H1 (cell line): Measurements from ENCODE around the gene C7orf25. TPM values are rescaled to one million over a fixed set of nuclear protein-coding genes. Genes with fewer than 3 reads are reported as not detected.

ENCODE experiments used
- CTCF ChIA-PET: fragments of 300-600 bp; sonication (Branson Sonifier 250); formaldehyde crosslinking; loops from one replicate; lab custom pipeline; 2021; ENCODE audit not compliant: partially characterized antibody; lab: Charles Lee
- POLR2A ChIA-PET: fragments of 300-600 bp; sonication (Branson Sonifier 250); formaldehyde crosslinking; loops from one replicate; lab custom pipeline; 2021; ENCODE audit warnings: inconsistent platforms; ENCODE audit not compliant: partially characterized antibody; lab: Charles Lee
- DNase-seq, 2 experiments: peaks; one replicate each; pipeline versions ENCODE4 v3.0.0 to v3.0.0-alpha.2; 2010 to 2022; ENCODE audit warnings: low spot score in 2 of 2, low read depth in 1 of 2, mixed read lengths in 1 of 2
- FAIRE-seq: peaks from 2 replicates; lab custom pipeline; 2011; peaks lifted over from hg19 to GRCh38; lab: Jason Lieb, UNC
- H2AFZ ChIP-seq: 2 replicates; pipeline ENCODE4 v1.8.1; 2012; ENCODE audit warnings: low read length, inconsistent platforms
- H2AK5ac ChIP-seq: 2 replicates; pipeline ENCODE4 v1.6.1; 2013; ENCODE audit warnings: low read depth, low read length
- H2BK120ac ChIP-seq: replicated peaks from 2 replicates; pipeline ENCODE3; 2013; ENCODE audit warnings: low read depth, low read length, inconsistent platforms
- H2BK12ac ChIP-seq: 2 replicates; pipeline ENCODE4 v1.6.1; 2013; ENCODE audit warnings: low read depth, low read length
- H2BK15ac ChIP-seq: 2 replicates; pipeline ENCODE4 v1.6.1; 2013; ENCODE audit warnings: low read length
- H2BK20ac ChIP-seq: 2 replicates; pipeline ENCODE4 v1.6.1; 2013; ENCODE audit warnings: low read length
- H2BK5ac ChIP-seq: 2 replicates; pipeline ENCODE4 v1.6.1; 2013; ENCODE audit warnings: low read depth, low read length
- H3K14ac ChIP-seq: 2 replicates; pipeline ENCODE4 v1.6.1; 2013; ENCODE audit warnings: inconsistent platforms; ENCODE audit not compliant: insufficient read length
- H3K18ac ChIP-seq: 2 replicates; pipeline ENCODE4 v1.6.1; 2013; ENCODE audit warnings: low read length; ENCODE audit errors: extremely low read depth
- H3K23ac ChIP-seq: 2 replicates; pipeline ENCODE4 v1.6.1; 2013; ENCODE audit warnings: inconsistent platforms; ENCODE audit not compliant: insufficient read length
- H3K23me2 ChIP-seq: 2 replicates; pipeline ENCODE4 v1.6.1; 2013; ENCODE audit warnings: low read depth, low read length
- H3K27ac ChIP-seq: 2 replicates; pipeline ENCODE4 v1.6.1; 2011; ENCODE audit warnings: low read depth, low read length, inconsistent platforms
- H3K27me3 ChIP-seq, 4 experiments: replicated peaks in 1 of 4; 1 replicate in 1 of 4; 2 replicates in 3 of 4; pipeline versions ENCODE4 v1.6.1 to v1.8.1; 2011 to 2013; ENCODE audit warnings: low read length in 3 of 4, mild to moderate bottlenecking in 3 of 4, inconsistent platforms in 2 of 4, mixed read lengths in 2 of 4, moderate library complexity in 1 of 4; ENCODE audit not compliant: control insufficient read depth in 3 of 4, insufficient read depth in 3 of 4; ENCODE audit errors: extremely low read depth in 1 of 4
- H3K36me3 ChIP-seq, 4 experiments: 2 replicates each; pipeline versions ENCODE4 v1.6.1 to v1.8.1; 2011 to 2013; ENCODE audit warnings: mild to moderate bottlenecking in 4 of 4, low read length in 3 of 4, moderate library complexity in 2 of 4, control low read depth in 1 of 4, inconsistent platforms in 1 of 4; ENCODE audit not compliant: insufficient read depth in 4 of 4, control insufficient read depth in 2 of 4
- H3K4ac ChIP-seq: replicated peaks from 2 replicates; pipeline ENCODE3; 2013; ENCODE audit warnings: low read length, low read depth, mixed read lengths, inconsistent platforms; ENCODE audit not compliant: insufficient read length
- H3K4me1 ChIP-seq, 4 experiments: replicated peaks in 1 of 4; 1 replicate in 1 of 4; 2 replicates in 3 of 4; pipeline versions ENCODE4 v1.6.1 to v1.8.1; 2011 to 2013; ENCODE audit warnings: low read length in 3 of 4, inconsistent platforms in 2 of 4, mixed read lengths in 1 of 4; ENCODE audit not compliant: insufficient read depth in 4 of 4, control insufficient read depth in 3 of 4
- H3K4me2 ChIP-seq, 2 experiments: 2 replicates each; pipeline versions ENCODE4 v1.6.1 to v1.8.1; 2011 to 2013; ENCODE audit warnings: low read depth in 2 of 2, low read length in 2 of 2, control low read depth in 1 of 2, inconsistent platforms in 1 of 2, mild to moderate bottlenecking in 1 of 2; ENCODE audit not compliant: insufficient read depth in 1 of 2
- H3K4me3 ChIP-seq, 4 experiments: fragments of 200-600, 300-600 bp in 1 of 4; sonication (generic), shearing (Covaris generic), sonication (Bioruptor Twin) in 1 of 4; 2 replicates each; pipeline versions ENCODE4 v1.5.1 to v1.8.1; 2011 to 2016; ENCODE audit warnings: low read length in 4 of 4, low read depth in 3 of 4, control low read depth in 2 of 4, inconsistent platforms in 2 of 4, mild to moderate bottlenecking in 2 of 4, mixed read lengths in 1 of 4, moderate library complexity in 1 of 4; ENCODE audit not compliant: insufficient read depth in 2 of 4; ENCODE audit errors: extremely low read depth in 1 of 4
- H3K56ac ChIP-seq: replicated peaks from 2 replicates; pipeline ENCODE3; 2013; ENCODE audit warnings: low read depth, mild to moderate bottlenecking, mixed read lengths, low read length, inconsistent platforms; ENCODE audit not compliant: insufficient read length
- H3K79me1 ChIP-seq: 2 replicates; pipeline ENCODE4 v1.6.1; 2013; ENCODE audit warnings: low read depth, low read length, control low read depth
- H3K79me2 ChIP-seq, 2 experiments: 2 replicates each; pipeline versions ENCODE4 v1.6.1 to v1.8.1; 2012 to 2013; ENCODE audit warnings: low read length in 2 of 2, mild to moderate bottlenecking in 2 of 2, inconsistent platforms in 1 of 2; ENCODE audit not compliant: insufficient read depth in 2 of 2, control insufficient read depth in 1 of 2
- H3K9ac ChIP-seq, 4 experiments: replicated peaks in 1 of 4; 1 replicate in 1 of 4; 2 replicates in 3 of 4; pipeline versions ENCODE4 v1.6.1 to v1.8.1; 2011 to 2013; ENCODE audit warnings: low read depth in 3 of 4, low read length in 3 of 4, control low read depth in 2 of 4, mild to moderate bottlenecking in 2 of 4, moderate library complexity in 2 of 4, inconsistent platforms in 1 of 4; ENCODE audit errors: extremely low read depth in 1 of 4
- H3K9me3 ChIP-seq, 2 experiments: 2 replicates each; pipeline versions ENCODE4 v1.6.1 to v1.8.1; 2012 to 2013; ENCODE audit warnings: mild to moderate bottlenecking in 2 of 2, moderate library complexity in 2 of 2, control low read depth in 1 of 2, inconsistent platforms in 1 of 2, low read depth in 1 of 2, low read length in 1 of 2, mixed read lengths in 1 of 2; ENCODE audit not compliant: insufficient read depth in 2 of 2
- H4K20me1 ChIP-seq, 2 experiments: replicated peaks in 1 of 2; 2 replicates each; pipeline versions ENCODE3 to v1.8.1; 2011 to 2013; ENCODE audit warnings: inconsistent platforms in 2 of 2, low read length in 2 of 2, mild to moderate bottlenecking in 1 of 2; ENCODE audit not compliant: insufficient read depth in 2 of 2, control insufficient read depth in 1 of 2
- H4K5ac ChIP-seq: 2 replicates; pipeline ENCODE4 v1.6.1; 2013; ENCODE audit warnings: low read length, low read depth, mixed read lengths, inconsistent platforms; ENCODE audit not compliant: insufficient read length
- H4K8ac ChIP-seq: 2 replicates; pipeline ENCODE4 v1.8.0; 2013; ENCODE audit warnings: mild to moderate bottlenecking, moderate library complexity, low read length, inconsistent platforms; ENCODE audit not compliant: insufficient read depth; ENCODE audit errors: extremely low read depth
- H4K91ac ChIP-seq: replicated peaks from 2 replicates; pipeline ENCODE3; 2013; ENCODE audit warnings: low read length, mixed read lengths, inconsistent platforms; ENCODE audit not compliant: insufficient read length
- BRCA1 ChIP-seq: IDR thresholded peaks from 2 replicates; pipeline ENCODE4 v1.6.1; 2012; ENCODE audit warnings: low read depth, low read length, improper control_type of control experiment
- JUN ChIP-seq: IDR thresholded peaks from 2 replicates; pipeline ENCODE4 v1.6.1; 2011; ENCODE audit warnings: low read depth, mild to moderate bottlenecking, improper control_type of control experiment, low read length
- PHF8 ChIP-seq: fragments of 200-600 bp; sonication (generic); conservative IDR thresholded peaks from 2 replicates; pipeline ENCODE4 v1.7.1; 2012; ENCODE audit warnings: low read depth, mild to moderate bottlenecking, inconsistent platforms, low read length, moderate library complexity
- RBBP5 ChIP-seq: IDR thresholded peaks from 2 replicates; pipeline ENCODE4 v1.7.1; 2012; ENCODE audit warnings: low read depth, mild to moderate bottlenecking, inconsistent platforms, low read length, moderate library complexity, borderline replicate concordance
- RNF2 ChIP-seq: fragments of 200-900, 300-1000 bp; sonication (generic); IDR thresholded peaks from 2 replicates; pipeline ENCODE4 v1.7.1; 2016; ENCODE audit warnings: borderline replicate concordance, low read depth, mild to moderate bottlenecking, antibody characterized with exemption, low read length; ENCODE audit not compliant: poor library complexity, severe bottlenecking; ENCODE audit errors: missing control alignments
- SIX5 ChIP-seq: IDR thresholded peaks from 2 replicates; pipeline ENCODE4 v1.6.1; 2011; ENCODE audit warnings: mild to moderate bottlenecking, low read depth, low read length
- TAF7 ChIP-seq: optimal IDR thresholded peaks from 2 replicates; pipeline ENCODE3; 2011; ENCODE audit warnings: low read depth, mild to moderate bottlenecking, inconsistent platforms, low read length, moderate library complexity, borderline replicate concordance
- WGBS, 2 experiments: shearing (Covaris generic) in 1 of 2; methylation state at CpG; one replicate each; pipeline versions ENCODE4 v1.1.6 to v1.1.7; 2013 to 2015; ENCODE audit warnings: low lambda C conversion rate in 2 of 2, mixed read lengths in 2 of 2, inconsistent platforms in 1 of 2, low coverage in 1 of 2, missing lambda C conversion rate in 1 of 2; ENCODE audit not compliant: insufficient replicate concordance in 2 of 2, insufficient coverage in 1 of 2, insufficient read length in 1 of 2; ENCODE audit errors: extremely low coverage in 1 of 2, missing lambda C conversion rate in 1 of 2; 5-methylcytosine and 5-hydroxymethylcytosine counted together
- polyA plus RNA-seq, 7 experiments: library from polyadenylated mRNA; depleted of rRNA in 3 of 7; stranded (reverse) in 5 of 7; unstranded in 2 of 7; fragments of >200 nt in 5 of 7; fragments of 200-250 nt in 2 of 7; gene quantifications; 1 replicate in 5 of 7; 2 replicates in 1 of 7; 4 replicates in 1 of 7; pipeline versions ENCODE4 v1.2.1 to v1.2.3, GENCODE V29; 2011 to 2013; ENCODE audit warnings: missing spikeins in 2 of 7, mixed read lengths in 2 of 7
- total RNA-seq: library from RNA; stranded (reverse); fragmentation: NEBNext Ultra II Directional; extraction: Animal tissue kit (Norgen Biotek cat#: 25700); gene quantifications from 2 replicates; pipeline ENCODE4 v1.2.1, GENCODE V29; 2021

C7orf25 gene
- total and polyA plus RNA-seq, 2 of the 8 experiments (the other 6 are each of a cell fraction or from before 2014, with no cell fraction given): 0.70 to 4.5 TPM

- no peak overlapping the region for H3K27ac ChIP-seq
- FAIRE-seq: no peak
- no peak overlapping the region for H3K18ac ChIP-seq
- no peaks in the 10 kb centered on the region for H3K4me1 ChIP-seq
- H3K9me3 ChIP-seq: peaks cover 6 to 14% of the 10 kb centered on the region in 2 experiments; a peak in 3 of 4 replicates
- no peak overlapping the region for H2BK5ac ChIP-seq
- H3K23ac ChIP-seq: no peak overlapping the region
- no peaks in the 10 kb centered on the region for H4K20me1 ChIP-seq
- ChIA-PET POLR2A (no interaction called here), CTCF (interaction anchor here (0.6 kb wide), 1 partner anchor 59 kb away, joined by 3 read pairs; no protein-coding TSS in a partner anchor)
- H4K5ac ChIP-seq: no peak overlapping the region
- no peak overlapping the region for H2BK12ac ChIP-seq
- no peak overlapping the region for H3K4ac ChIP-seq
- H2BK20ac ChIP-seq: no peak overlapping the region
- no peaks in the 10 kb centered on the region for H3K36me3 ChIP-seq
- H3K4me3 ChIP-seq: no peak overlapping the region
- H3K9ac ChIP-seq: no peak overlapping the region
- H3K14ac ChIP-seq: no peak overlapping the region
- no peaks in the 10 kb centered on the region for H3K79me2 ChIP-seq
- DNase-seq: no peak
- H3K27me3 ChIP-seq: no peaks in the 10 kb centered on the region
- H4K91ac ChIP-seq: no peak overlapping the region
- H2BK120ac ChIP-seq: no peak overlapping the region
- H2AK5ac ChIP-seq: no peak overlapping the region
- WGBS, 2 experiments: 91% methylated on average over 4 of the region's 4 CpGs; no CpG with 5 or more reads in 1 of the 2 experiments
- H3K79me1 ChIP-seq: no peaks in the 10 kb centered on the region
- H2AFZ ChIP-seq: no peak overlapping the region
- H4K8ac ChIP-seq: no peak overlapping the region
- H2BK15ac ChIP-seq: no peak overlapping the region
- no peak overlapping the region for H3K4me2 ChIP-seq
- TF ChIP-seq SIX5 (no peak), TAF7 (no peak), PHF8 (no peak), RNF2 (no peak), RBBP5 (no peak), BRCA1 (no peak), JUN (no peak)
- H3K23me2 ChIP-seq: no peaks in the 10 kb centered on the region
- H3K56ac ChIP-seq: no peak overlapping the region
Observed at GRCh38 chr7:42952328-42952727, 40.5 kb upstream of the C7orf25 start.
